Osteocyte (in vitro differentiated cells): ENCODE measurements around the gene PNLIPRP1. TPM values are rescaled to one million over a fixed set of nuclear protein-coding genes. Genes with fewer than 3 reads are reported as not detected.
A peak's percentile ranks its signal among the peaks of the same experiment; 100 is the strongest.

Experiments
- DNase-seq: peaks from one replicate; pipeline ENCODE4 v3.0.0; 2021; ENCODE audit warnings: mixed read lengths; ENCODE audit not compliant: unreplicated experiment; ENCODE audit errors: extremely low spot score
- H3K27ac Mint-ChIP-seq: one replicate; pipeline ENCODE4 v1.8.0; 2021; ENCODE audit warnings: mild to moderate bottlenecking, mixed read lengths; ENCODE audit not compliant: unreplicated experiment
- H3K27me3 Mint-ChIP-seq: one replicate; pipeline ENCODE4 v1.8.0; 2021; ENCODE audit warnings: mixed read lengths; ENCODE audit not compliant: unreplicated experiment
- H3K36me3 Mint-ChIP-seq: one replicate; pipeline ENCODE4 v1.8.0; 2021; ENCODE audit warnings: mixed read lengths; ENCODE audit not compliant: unreplicated experiment
- H3K4me1 Mint-ChIP-seq: one replicate; pipeline ENCODE4 v1.8.0; 2021; ENCODE audit warnings: mixed read lengths; ENCODE audit not compliant: unreplicated experiment
- H3K4me3 Mint-ChIP-seq: one replicate; pipeline ENCODE4 v1.8.0; 2021; ENCODE audit warnings: mild to moderate bottlenecking, moderate library complexity, mixed read lengths; ENCODE audit not compliant: unreplicated experiment
- H3K9me3 Mint-ChIP-seq: one replicate; pipeline ENCODE4 v1.8.0; 2021; ENCODE audit warnings: mixed read lengths; ENCODE audit not compliant: unreplicated experiment
- total RNA-seq: library from RNA; stranded (reverse); gene quantifications from 2 replicates; pipeline ENCODE4 v1.2.1, GENCODE V29; 2021
- TF ChIP-seq, protein P1 (sequence below): fragments of 200-600 bp; sonication (generic); IDR thresholded peaks from 2 replicates; pipeline ENCODE4 v1.5.0; 2021; ENCODE audit warnings: antibody characterized with exemption, mild to moderate bottlenecking, moderate library complexity

The PNLIPRP1 gene
- total RNA-seq, 1 donor from 2014 or later, result not detected

DNA sequence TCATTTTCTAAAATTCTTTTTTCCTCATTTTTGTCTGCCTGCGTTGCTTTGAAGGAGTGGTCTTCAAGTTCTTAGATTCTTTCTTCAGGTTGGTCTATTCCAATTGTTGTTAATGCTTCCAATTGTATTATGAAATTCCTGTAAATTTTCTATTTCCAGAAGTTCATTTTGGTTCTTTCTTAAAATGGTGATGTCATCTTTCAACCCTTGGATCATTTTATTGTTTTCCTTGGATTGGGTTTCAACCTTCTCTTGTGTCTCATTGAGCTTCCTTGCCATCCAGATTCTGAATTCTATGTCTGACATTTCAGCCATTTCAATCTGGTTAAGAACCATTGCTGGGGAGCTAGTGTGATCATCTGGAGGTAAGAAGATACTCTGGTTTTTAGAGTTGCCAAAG is 63.1 kb downstream of the PNLIPRP1 start:
- Mint-ChIP-seq H3K36me3 (no peaks in the 10 kb centered on the region), H3K27me3 (peaks cover 14% of the 10 kb centered on the region), H3K4me3 (no peak overlapping the region), H3K27ac (no peak overlapping the region), H3K4me1 (no peaks in the 10 kb centered on the region), H3K9me3 (peaks cover 6% of the 10 kb centered on the region)
- TF ChIP-seq, protein P1, sequence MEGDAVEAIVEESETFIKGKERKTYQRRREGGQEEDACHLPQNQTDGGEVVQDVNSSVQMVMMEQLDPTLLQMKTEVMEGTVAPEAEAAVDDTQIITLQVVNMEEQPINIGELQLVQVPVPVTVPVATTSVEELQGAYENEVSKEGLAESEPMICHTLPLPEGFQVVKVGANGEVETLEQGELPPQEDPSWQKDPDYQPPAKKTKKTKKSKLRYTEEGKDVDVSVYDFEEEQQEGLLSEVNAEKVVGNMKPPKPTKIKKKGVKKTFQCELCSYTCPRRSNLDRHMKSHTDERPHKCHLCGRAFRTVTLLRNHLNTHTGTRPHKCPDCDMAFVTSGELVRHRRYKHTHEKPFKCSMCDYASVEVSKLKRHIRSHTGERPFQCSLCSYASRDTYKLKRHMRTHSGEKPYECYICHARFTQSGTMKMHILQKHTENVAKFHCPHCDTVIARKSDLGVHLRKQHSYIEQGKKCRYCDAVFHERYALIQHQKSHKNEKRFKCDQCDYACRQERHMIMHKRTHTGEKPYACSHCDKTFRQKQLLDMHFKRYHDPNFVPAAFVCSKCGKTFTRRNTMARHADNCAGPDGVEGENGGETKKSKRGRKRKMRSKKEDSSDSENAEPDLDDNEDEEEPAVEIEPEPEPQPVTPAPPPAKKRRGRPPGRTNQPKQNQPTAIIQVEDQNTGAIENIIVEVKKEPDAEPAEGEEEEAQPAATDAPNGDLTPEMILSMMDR, result no peak
- DNase-seq, result no peak

DNA sequence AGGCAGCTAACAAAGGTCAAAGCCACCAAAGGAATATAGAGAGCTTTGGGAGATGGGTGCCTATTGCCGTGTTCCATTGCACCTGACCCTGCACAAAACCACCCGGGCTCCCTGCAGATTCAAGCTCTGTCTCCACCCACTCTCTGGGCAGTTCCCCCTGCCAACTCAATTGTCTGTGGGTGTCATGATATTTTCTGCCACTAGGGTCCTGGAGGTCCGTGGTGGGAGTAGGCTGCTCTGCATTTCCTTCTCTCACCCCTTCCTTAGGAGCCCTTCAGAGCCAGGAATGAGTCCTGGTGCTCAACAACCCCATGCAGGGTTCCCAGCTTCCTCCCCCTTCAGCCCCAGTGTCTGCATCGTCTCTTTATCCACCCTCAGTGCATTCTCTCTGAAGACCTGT is 64.1 kb downstream of the PNLIPRP1 start:
- no peaks in the 10 kb centered on the region for H3K36me3 Mint-ChIP-seq
- H3K27me3 Mint-ChIP-seq, result peaks cover 14% of the 10 kb centered on the region
- no peak overlapping the region for H3K27ac Mint-ChIP-seq
- TF ChIP-seq, protein P1, result peak; percentile 17
- no peaks in the 10 kb centered on the region for H3K4me1 Mint-ChIP-seq
- no peak for DNase-seq
- H3K4me3 Mint-ChIP-seq, result no peak overlapping the region
- peaks cover 6% of the 10 kb centered on the region for H3K9me3 Mint-ChIP-seq

DNA sequence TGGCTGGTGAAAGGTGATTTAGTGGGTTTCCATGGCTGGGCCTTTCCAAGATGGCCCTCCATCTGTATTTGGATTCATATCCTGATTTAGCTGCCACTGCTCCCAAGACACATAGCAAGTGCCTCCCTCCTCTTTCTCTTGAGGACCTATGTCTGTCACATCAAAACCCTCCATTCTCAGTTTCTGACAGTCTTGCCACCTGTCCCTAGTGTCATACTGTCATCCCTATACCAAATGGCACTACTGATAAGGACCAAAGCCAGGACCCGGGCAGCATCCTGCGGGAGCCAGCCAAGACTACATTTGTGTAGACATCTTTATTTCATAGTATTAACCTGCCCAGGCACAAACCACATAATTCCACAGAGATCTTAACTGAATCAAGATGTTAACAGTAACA is 64.8 kb downstream of the PNLIPRP1 start:
- Mint-ChIP-seq H3K27ac (no peak overlapping the region), H3K9me3 (peaks cover 6% of the 10 kb centered on the region), H3K27me3 (peaks cover 14% of the 10 kb centered on the region), H3K36me3 (no peaks in the 10 kb centered on the region), H3K4me3 (no peak overlapping the region), H3K4me1 (no peaks in the 10 kb centered on the region)
- no peak for DNase-seq
- TF ChIP-seq, protein P1, result no peak

DNA sequence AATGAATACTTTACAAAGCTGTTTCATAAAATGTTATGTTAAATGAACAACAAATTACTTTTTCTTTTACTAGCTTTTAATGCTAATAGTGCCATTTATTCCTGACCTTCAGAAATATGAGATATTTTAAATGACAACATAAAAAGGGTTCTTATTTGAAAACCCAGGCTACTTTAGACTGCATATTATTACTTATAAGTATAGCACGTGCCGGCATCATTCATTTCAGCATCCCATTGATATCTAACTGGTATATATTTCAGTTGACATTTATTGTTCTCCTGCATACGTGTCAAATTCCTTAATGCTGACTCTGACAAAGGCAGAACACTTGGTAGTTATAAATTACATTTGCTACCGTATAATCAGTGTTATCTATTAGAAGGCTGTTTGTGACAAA is 65.3 kb downstream of the PNLIPRP1 start:
- H3K36me3 Mint-ChIP-seq, result no peaks in the 10 kb centered on the region
- no peaks in the 10 kb centered on the region for H3K4me1 Mint-ChIP-seq
- peaks cover 6% of the 10 kb centered on the region for H3K9me3 Mint-ChIP-seq
- DNase-seq, result no peak
- H3K4me3 Mint-ChIP-seq, result no peak overlapping the region
- no peak overlapping the region for H3K27ac Mint-ChIP-seq
- TF ChIP-seq, protein P1, result no peak
- H3K27me3 Mint-ChIP-seq, result peaks cover 12% of the 10 kb centered on the region

DNA sequence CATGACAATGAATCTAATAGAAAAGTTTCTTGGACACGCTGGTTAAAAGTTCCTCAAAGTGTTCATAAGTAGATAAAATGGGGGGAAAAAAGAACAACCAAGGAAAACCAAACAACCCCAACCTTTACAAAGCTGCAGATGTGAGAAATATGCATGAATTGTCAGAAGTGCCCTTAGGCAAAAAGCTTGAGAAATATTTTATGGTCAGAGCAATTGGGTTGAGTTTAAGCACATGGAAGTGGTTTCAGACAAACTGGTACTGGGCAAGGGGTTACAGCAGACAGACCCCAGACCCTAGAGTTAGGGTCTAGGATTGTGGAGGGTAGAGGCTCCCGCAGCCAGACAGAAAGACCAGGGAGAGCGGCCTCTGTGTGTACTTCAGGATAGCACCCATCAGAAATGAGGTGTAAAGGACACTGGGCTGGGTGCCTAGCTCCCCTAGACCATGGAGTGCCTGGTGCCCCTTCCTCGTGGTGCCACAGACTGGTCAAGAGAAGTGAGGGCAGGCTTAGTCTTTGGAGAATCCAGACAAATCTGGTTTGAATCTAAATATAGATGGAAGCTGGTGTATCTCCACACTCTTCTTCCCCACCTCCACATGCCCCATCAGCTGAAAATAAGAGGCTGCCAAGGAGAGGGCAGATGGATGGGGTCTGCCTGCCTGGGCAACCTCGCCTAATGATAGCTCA is 67.2 kb downstream of the PNLIPRP1 start:
- H3K27me3 Mint-ChIP-seq, result peaks cover 8% of the 10 kb centered on the region
- no peak overlapping the region for H3K4me3 Mint-ChIP-seq
- no peaks in the 10 kb centered on the region for H3K36me3 Mint-ChIP-seq
- no peak overlapping the region for H3K27ac Mint-ChIP-seq
- H3K4me1 Mint-ChIP-seq, result no peaks in the 10 kb centered on the region
- TF ChIP-seq, protein P1, result no peak
- no peaks in the 10 kb centered on the region for H3K9me3 Mint-ChIP-seq
- no peak for DNase-seq

Other genes starting within 250 kb of the PNLIPRP1 start
- not detected in 2 replicates for gene PNLIPRP3, start 163.1 kb upstream of the PNLIPRP1 start, total RNA-seq
- not detected in 2 replicates for gene PNLIP, start 45.0 kb upstream of the PNLIPRP1 start, total RNA-seq
- gene PNLIPRP2, start 30.0 kb downstream of the PNLIPRP1 start, total RNA-seq, result not detected in 2 replicates
- gene HSPA12A, start 151.6 kb downstream of the PNLIPRP1 start, total RNA-seq, result 3.9 and 4.0 TPM in 2 replicates